HepG2 (cell line): ENCODE measurements around the gene ITLN1. TPM values are rescaled to one million over a fixed set of nuclear protein-coding genes. Genes with fewer than 3 reads are reported as not detected.

Source experiments
- ATAC-seq: fragments of 200-7000 bp; cut with Tn5 transposase; 3 replicates; pipeline ENCODE4 v1.9.1; 2020; ENCODE audit warnings: mild to moderate bottlenecking, moderate library complexity
- BruUV-seq: library from RNA; stranded (reverse); fragments of 400-500 nt; replicated peaks from 2 replicates; lab custom pipeline; 2021; lab: Mats Ljungman, UMichigan
- CTCF ChIA-PET: fragments of 300-600 bp; formaldehyde crosslinking; extraction: SDS; loops from one replicate; lab custom pipeline; 2021; ENCODE audit warnings: low total read pairs, inconsistent platforms, low intra/inter-chr PET ratio; lab: Yijun Ruan, JAX
- POLR2A ChIA-PET: fragments of 350-600 bp; sonication (Branson Sonifier 250); formaldehyde crosslinking; loops from one replicate; lab custom pipeline; 2020; ENCODE audit warnings: antibody characterized with exemption, inconsistent platforms; lab: Yijun Ruan, JAX
- DNase-seq: peaks from one replicate; pipeline ENCODE4 v3.0.0-alpha.2; 2015; ENCODE audit warnings: low spot score
- FAIRE-seq: peaks from 3 replicates; lab custom pipeline; 2011; peaks lifted over from hg19 to GRCh38; lab: Jason Lieb, UNC
- H2AFZ ChIP-seq: one replicate; pipeline ENCODE4 v1.6.1; 2011; ENCODE audit warnings: low read length, inconsistent platforms
- H3K27ac ChIP-seq: fragments of 300-600 bp; 3 replicates; pipeline ENCODE4 v1.8.0; 2011; ENCODE audit warnings: mixed run types, mild to moderate bottlenecking, mixed read lengths, low read length, inconsistent platforms; ENCODE audit not compliant: insufficient read depth; ENCODE audit errors: extremely low read length
- H3K27me3 ChIP-seq, 2 experiments: fragments of 200-600 bp in 1 of 2; 2 replicates in 1 of 2; 3 replicates in 1 of 2; pipeline versions ENCODE4 v1.6.0 to v1.8.0; 2011; ENCODE audit warnings: low read length in 2 of 2, mild to moderate bottlenecking in 2 of 2, moderate library complexity in 2 of 2, inconsistent platforms in 1 of 2; ENCODE audit not compliant: insufficient read depth in 2 of 2, control insufficient read depth in 1 of 2
- H3K36me3 ChIP-seq, 2 experiments: fragments of 200-600 bp in 1 of 2; replicated peaks in 1 of 2; 2 replicates in 1 of 2; 3 replicates in 1 of 2; pipeline versions ENCODE4 v1.5.1 to v1.8.0; 2011; ENCODE audit warnings: low read length in 2 of 2, inconsistent platforms in 1 of 2; ENCODE audit not compliant: insufficient read depth in 2 of 2, control insufficient read depth in 1 of 2
- H3K4me1 ChIP-seq: 2 replicates; pipeline ENCODE4 v1.5.1; 2012; ENCODE audit warnings: low read length, inconsistent platforms; ENCODE audit not compliant: insufficient read depth
- H3K4me2 ChIP-seq: 2 replicates; pipeline ENCODE4 v1.6.0; 2011; ENCODE audit warnings: low read depth, low read length, inconsistent platforms
- H3K4me3 ChIP-seq, 3 experiments: fragments of 200-600 bp in 1 of 3; sonication (generic), shearing (Covaris generic) in 1 of 3; replicated peaks in 1 of 3; 2 replicates each; pipeline ENCODE4 v1.5.1; 2011 to 2016; ENCODE audit warnings: low read length in 3 of 3, inconsistent platforms in 2 of 3, low read depth in 2 of 3, mild to moderate bottlenecking in 2 of 3, control low read depth in 1 of 3, mixed read lengths in 1 of 3; ENCODE audit not compliant: insufficient read depth in 1 of 3
- H3K79me2 ChIP-seq: one replicate; pipeline ENCODE4 v1.6.1; 2011; ENCODE audit warnings: low read length, inconsistent platforms; ENCODE audit not compliant: insufficient read depth
- H3K9ac ChIP-seq: 2 replicates; pipeline ENCODE4 v1.6.0; 2011; ENCODE audit warnings: mild to moderate bottlenecking, low read depth, low read length, inconsistent platforms; ENCODE audit not compliant: insufficient read depth
- H3K9me3 ChIP-seq: 2 replicates; pipeline ENCODE4 v1.5.1; 2012; ENCODE audit warnings: mild to moderate bottlenecking, low read length
- H4K20me1 ChIP-seq: 2 replicates; pipeline ENCODE4 v1.6.0; 2011; ENCODE audit warnings: inconsistent platforms, mild to moderate bottlenecking, low read length, moderate library complexity; ENCODE audit not compliant: insufficient read depth
- ATF1 ChIP-seq: IDR thresholded peaks from 2 replicates; pipeline ENCODE4 v1.6.1; 2016; ENCODE audit warnings: mild to moderate bottlenecking, control low read depth
- DBP ChIP-seq: sonication (generic); formaldehyde crosslinking; IDR thresholded peaks from 2 replicates; pipeline ENCODE4 v1.4.0; 2020; ENCODE audit warnings: missing genetic modification reagents; ENCODE audit errors: not compliant biosample characterization
- ERF ChIP-seq: IDR thresholded peaks from 2 replicates; pipeline ENCODE4 v1.6.1; 2018; ENCODE audit warnings: missing biosample characterization, missing genetic modification reagents
- SP2 ChIP-seq: sonication (generic); formaldehyde crosslinking; IDR thresholded peaks from 2 replicates; pipeline ENCODE4 v1.5.1; 2020; ENCODE audit warnings: mild to moderate bottlenecking, missing genetic modification reagents
- THYN1 ChIP-seq: sonication (generic); formaldehyde crosslinking; IDR thresholded peaks from 2 replicates; pipeline ENCODE4 v1.8.1; 2023; ENCODE audit warnings: low read depth, mild to moderate bottlenecking, moderate library complexity, missing genetic modification reagents, borderline replicate concordance
- ZNF501 ChIP-seq: sonication (generic); formaldehyde crosslinking; IDR thresholded peaks from 2 replicates; pipeline ENCODE4 v1.5.1; 2020; ENCODE audit warnings: mild to moderate bottlenecking, moderate library complexity, missing genetic modification reagents
- ZNF570 ChIP-seq: sonication (generic); formaldehyde crosslinking; IDR thresholded peaks from 2 replicates; pipeline ENCODE4 v1.4.0; 2020; ENCODE audit warnings: mild to moderate bottlenecking, missing genetic modification reagents, borderline replicate concordance
- ZNF619 ChIP-seq: sonication (generic); formaldehyde crosslinking; IDR thresholded peaks from 2 replicates; pipeline ENCODE4 v1.4.0; 2020; ENCODE audit warnings: mild to moderate bottlenecking, missing genetic modification reagents
- ZNF747 ChIP-seq: sonication (generic); formaldehyde crosslinking; IDR thresholded peaks from 2 replicates; pipeline ENCODE4 v1.8.1; 2023; ENCODE audit warnings: missing genetic modification reagents, mild to moderate bottlenecking, borderline replicate concordance
- WGBS: methylation state at CpG from one replicate; pipeline ENCODE4 v1.1.6; 2017; ENCODE audit warnings: low lambda C conversion rate; 5-methylcytosine and 5-hydroxymethylcytosine counted together
- in situ Hi-C: cut with HindIII; loops from 2 replicates; pipeline ENCODE4 v1.10.0; 2017; ENCODE audit warnings: low pct_unique_long_range_greater_than_20kb; ENCODE audit not compliant: extremely low pct_ligation_motif_present
- intact Hi-C: fragments of 100-400 bp; cut with micrococcal nuclease; formaldehyde crosslinking; loops from one replicate; pipeline ENCODE4 v1.10.0; 2022; ENCODE audit not compliant: unreplicated experiment
- polyA plus RNA-seq, 8 experiments: library from polyadenylated mRNA; depleted of rRNA in 3 of 8; stranded (reverse) in 7 of 8; unstranded in 1 of 8; fragments of >200 nt; fragmentation: Illumina TruSeq in 4 of 8; extraction: Trizol in 4 of 8; gene quantifications; 2 replicates each; pipeline versions ENCODE4 v1.2.1 to v1.2.3, GENCODE V29; 2011 to 2016; ENCODE audit warnings: low read depth in 4 of 8, missing spikeins in 1 of 8, mixed read lengths in 1 of 8; ENCODE audit not compliant: insufficient read depth in 1 of 8
- total RNA-seq, 5 experiments: library from RNA; depleted of rRNA; stranded (reverse); fragments of >200 nt; fragmentation: Illumina TruSeq; extraction: Trizol; gene quantifications; 2 replicates each; pipeline ENCODE4 v1.2.3, GENCODE V29; 2016; ENCODE audit warnings: low read depth in 1 of 5

ITLN1 gene
- total and polyA plus RNA-seq, 2 of the 13 experiments (the other 11 are each of a cell fraction or from before 2014, with no cell fraction given), result not detected

- in situ Hi-C loops, result no loop called here
- Histone ChIP-seq H3K4me3 (no peak overlapping the region), H3K79me2 (no peaks in the 10 kb centered on the region), H3K9me3 (no peaks in the 10 kb centered on the region), H3K9ac (no peak overlapping the region), H3K36me3 (no peaks in the 10 kb centered on the region), H3K4me2 (no peak overlapping the region), H3K4me1 (no peaks in the 10 kb centered on the region), H3K27me3 (no peaks in the 10 kb centered on the region; a peak in 1 of 5 replicates), H2AFZ (no peak overlapping the region), H3K27ac (no peak overlapping the region), H4K20me1 (no peaks in the 10 kb centered on the region)
- POLR2A ChIA-PET, result no interaction called here
- DNase-seq, result no peak
- no TSS peak for BruUV-seq
- no peak for ATAC-seq
- WGBS, result 47% methylated on average over 7 of the region's 7 CpGs
- intact Hi-C loops, result no loop called here
- no peak for TF ChIP-seq THYN1
- no peak for TF ChIP-seq ZNF747 (CRISPR knock-in tag)
- TF ChIP-seq SP2 (CRISPR knock-in tag), result no peak
- TF ChIP-seq ZNF570 (CRISPR knock-in tag), result no peak
- no peak for TF ChIP-seq ZNF619 (CRISPR knock-in tag)
- TF ChIP-seq ATF1 (CRISPR knock-in tag), result no peak
- no peak for TF ChIP-seq ZNF501 (CRISPR knock-in tag)
- no peak for TF ChIP-seq DBP (CRISPR knock-in tag)
- TF ChIP-seq ERF, result no peak
- no peak for FAIRE-seq
- CTCF ChIA-PET, result no interaction called here
Measured at GRCh38 chr1:160911441-160911840, 26.5 kb upstream of the ITLN1 start.
